Measurements from ENCODE around the gene CORO2A.

CORO2A gene

GRCh38 chr9:98219364-98219716, 26.9 kb upstream of the CORO2A start:
- no peak for DNase-seq (ENCODE audit: low read depth)

GRCh38 chr9:98218562-98219363, 26.3 kb upstream of the CORO2A start:
- DNase-seq (ENCODE audit: low read depth) = no peak

- no peak for DNase-seq (ENCODE audit: low read depth)
Measured at GRCh38 chr9:98217255-98217654, 24.8 kb upstream of the CORO2A start.

- no peak for DNase-seq (ENCODE audit: low read depth)
Measured at GRCh38 chr9:98216391-98216790, 24.0 kb upstream of the CORO2A start.

- DNase-seq (ENCODE audit: low read depth) = no peak
Measured at GRCh38 chr9:98215821-98216220, 23.4 kb upstream of the CORO2A start.

- no peak for DNase-seq (ENCODE audit: low read depth)
Measured at GRCh38 chr9:98215271-98215670, 22.8 kb upstream of the CORO2A start.

GRCh38 chr9:98214811-98215210, 22.4 kb upstream of the CORO2A start:
- DNase-seq (ENCODE audit: low read depth) = no peak

- DNase-seq (ENCODE audit: low read depth) = no peak
Measured at GRCh38 chr9:98211260-98211659, 18.8 kb upstream of the CORO2A start.

- no peak for DNase-seq (ENCODE audit: low read depth)
Measured at GRCh38 chr9:98210435-98210834, 18.0 kb upstream of the CORO2A start.

- DNase-seq (ENCODE audit: low read depth) = no peak
Measured at GRCh38 chr9:98209530-98209929, 17.1 kb upstream of the CORO2A start.

GRCh38 chr9:98208635-98209034, 16.2 kb upstream of the CORO2A start:
- no peak for DNase-seq (ENCODE audit: low read depth)

GRCh38 chr9:98207606-98208005, 15.2 kb upstream of the CORO2A start:
- no peak for DNase-seq (ENCODE audit: low read depth)

GRCh38 chr9:98206754-98207153, 14.3 kb upstream of the CORO2A start:
- DNase-seq (ENCODE audit: low read depth) = no peak

GRCh38 chr9:98204692-98205091, 12.3 kb upstream of the CORO2A start:
- no peak for DNase-seq (ENCODE audit: low read depth)

GRCh38 chr9:98203153-98203552, 10.7 kb upstream of the CORO2A start:
- DNase-seq (ENCODE audit: low read depth) = no peak

GRCh38 chr9:98202252-98202651, 9.8 kb upstream of the CORO2A start:
- no peak for DNase-seq (ENCODE audit: low read depth)

- no peak for DNase-seq (ENCODE audit: low read depth)
Measured at GRCh38 chr9:98201749-98202148, 9.3 kb upstream of the CORO2A start.

- no peak for DNase-seq (ENCODE audit: low read depth)
Measured at GRCh38 chr9:98201102-98201501, 8.7 kb upstream of the CORO2A start.

GRCh38 chr9:98199388-98200033, 7.1 kb upstream of the CORO2A start:
- DNase-seq (ENCODE audit: low read depth) = no peak

GRCh38 chr9:98195671-98196070, 3.2 kb upstream of the CORO2A start:
- no peak for DNase-seq (ENCODE audit: low read depth)

GRCh38 chr9:98193336-98193944, 1.0 kb upstream of the CORO2A start:
- DNase-seq (ENCODE audit: low read depth) = no peak

- DNase-seq (ENCODE audit: low read depth) = peak; percentile 14
Measured at GRCh38 chr9:98191671-98192502, 550 bp downstream of the CORO2A start.

Measured in stimulated activated CD8-positive, alpha-beta memory T cell treated with anti-CD3 and anti-CD28 coated beads, Interleukin-4, amount 100 ng/mL, for 24 hours (primary cell).